Measurements from ENCODE around the gene NUDT1. TPM values are rescaled to one million over a fixed set of nuclear protein-coding genes. Genes with fewer than 3 reads are reported as not detected.

The NUDT1 gene
- total RNA-seq, 1 donor from 2014 or later: 21.0 TPM

DNA sequence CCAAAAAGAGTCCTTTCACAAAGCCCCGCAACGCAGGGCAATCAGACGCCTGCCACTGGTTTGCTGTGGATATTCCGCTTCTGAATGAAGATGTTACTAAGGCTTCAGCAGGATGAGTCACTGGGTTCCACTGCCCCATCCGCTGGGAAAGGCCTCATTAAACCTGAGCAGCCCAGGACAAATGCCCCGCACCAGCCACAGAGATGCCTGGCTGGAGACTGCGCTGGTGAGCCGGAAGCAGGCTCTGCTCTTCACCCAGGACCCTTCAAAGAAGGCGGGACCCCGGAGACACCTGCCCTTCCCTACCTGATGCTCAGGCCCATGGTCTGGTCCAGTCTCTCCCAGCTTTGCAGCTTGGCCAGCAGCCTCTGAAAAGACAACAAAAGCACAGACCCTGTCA lies 29.1 kb upstream of the NUDT1 start:
- H3K36me3 ChIP-seq (ENCODE audit: control insufficient read depth, insufficient read depth, low read length): peaks cover 7% of the 10 kb centered on the region

DNA sequence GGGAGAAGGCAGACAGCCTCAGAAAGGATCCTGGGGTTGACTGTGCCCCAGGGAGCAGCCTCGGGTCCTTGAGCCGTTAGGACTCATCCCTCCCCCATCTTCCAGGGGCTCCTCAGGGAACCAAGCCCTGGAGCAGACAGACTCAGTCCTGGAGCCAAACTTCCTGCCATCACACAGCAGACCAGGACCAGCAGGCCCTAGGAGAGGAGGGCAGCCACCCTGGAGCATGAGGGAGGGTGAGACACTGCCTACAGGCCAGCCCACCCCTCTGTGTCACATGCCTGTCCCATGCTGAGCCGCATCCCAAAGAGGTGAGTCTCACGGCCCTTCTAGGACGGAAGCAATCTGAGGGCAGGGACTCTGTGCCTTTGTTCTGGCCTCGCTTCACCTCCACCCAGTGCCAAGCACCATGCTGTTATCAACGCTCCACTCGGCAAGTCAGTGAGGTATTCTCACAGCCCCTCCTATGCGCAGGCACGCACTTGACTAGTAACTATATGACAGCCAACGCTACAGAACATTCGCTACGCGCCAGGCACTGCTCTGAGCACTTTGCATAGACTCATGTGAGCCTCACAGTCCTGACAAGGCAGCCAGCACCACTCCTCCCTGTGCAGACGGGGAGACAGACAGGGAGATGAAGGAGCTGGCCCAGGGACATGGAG lies 28.3 kb upstream of the NUDT1 start:
- TF ChIP-seq, protein P1, sequence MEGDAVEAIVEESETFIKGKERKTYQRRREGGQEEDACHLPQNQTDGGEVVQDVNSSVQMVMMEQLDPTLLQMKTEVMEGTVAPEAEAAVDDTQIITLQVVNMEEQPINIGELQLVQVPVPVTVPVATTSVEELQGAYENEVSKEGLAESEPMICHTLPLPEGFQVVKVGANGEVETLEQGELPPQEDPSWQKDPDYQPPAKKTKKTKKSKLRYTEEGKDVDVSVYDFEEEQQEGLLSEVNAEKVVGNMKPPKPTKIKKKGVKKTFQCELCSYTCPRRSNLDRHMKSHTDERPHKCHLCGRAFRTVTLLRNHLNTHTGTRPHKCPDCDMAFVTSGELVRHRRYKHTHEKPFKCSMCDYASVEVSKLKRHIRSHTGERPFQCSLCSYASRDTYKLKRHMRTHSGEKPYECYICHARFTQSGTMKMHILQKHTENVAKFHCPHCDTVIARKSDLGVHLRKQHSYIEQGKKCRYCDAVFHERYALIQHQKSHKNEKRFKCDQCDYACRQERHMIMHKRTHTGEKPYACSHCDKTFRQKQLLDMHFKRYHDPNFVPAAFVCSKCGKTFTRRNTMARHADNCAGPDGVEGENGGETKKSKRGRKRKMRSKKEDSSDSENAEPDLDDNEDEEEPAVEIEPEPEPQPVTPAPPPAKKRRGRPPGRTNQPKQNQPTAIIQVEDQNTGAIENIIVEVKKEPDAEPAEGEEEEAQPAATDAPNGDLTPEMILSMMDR (IDR thresholded peaks at IDR 0.05; ENCODE audit: insufficient read depth, low read length, poor library complexity, severe bottlenecking): no peak
- H3K27me3 ChIP-seq (ENCODE audit: control insufficient read depth, insufficient read depth, low read length): no peaks in the 10 kb centered on the region
- no peak for DNase-seq (ENCODE audit: low read depth)
- peaks cover 7% of the 10 kb centered on the region for H3K36me3 ChIP-seq (ENCODE audit: control insufficient read depth, insufficient read depth, low read length)
- no peak overlapping the region for H3K4me3 ChIP-seq (ENCODE audit: low read depth, low read length)

More for the DNA sequence above, 29.1 kb upstream of the NUDT1 start:
- TF ChIP-seq, protein P1 (IDR thresholded peaks at IDR 0.05; ENCODE audit: insufficient read depth, low read length, poor library complexity, severe bottlenecking): no peak
- no peaks in the 10 kb centered on the region for H3K27me3 ChIP-seq (ENCODE audit: control insufficient read depth, insufficient read depth, low read length)
- no peak overlapping the region for H3K4me3 ChIP-seq (ENCODE audit: low read depth, low read length)
- no peak for DNase-seq (ENCODE audit: low read depth)

- Histone ChIP-seq H3K4me3 (ENCODE audit: low read depth, low read length) (no peak overlapping the region), H3K27me3 (ENCODE audit: control insufficient read depth, insufficient read depth, low read length) (no peaks in the 10 kb centered on the region), H3K36me3 (ENCODE audit: control insufficient read depth, insufficient read depth, low read length) (peaks cover 7% of the 10 kb centered on the region)
- DNase-seq (ENCODE audit: low read depth): no peak
- TF ChIP-seq, protein P1 (IDR thresholded peaks at IDR 0.05; ENCODE audit: insufficient read depth, low read length, poor library complexity, severe bottlenecking): no peak
Measured at GRCh38 chr7:2214636-2215035, 27.4 kb upstream of the NUDT1 start.

DNA sequence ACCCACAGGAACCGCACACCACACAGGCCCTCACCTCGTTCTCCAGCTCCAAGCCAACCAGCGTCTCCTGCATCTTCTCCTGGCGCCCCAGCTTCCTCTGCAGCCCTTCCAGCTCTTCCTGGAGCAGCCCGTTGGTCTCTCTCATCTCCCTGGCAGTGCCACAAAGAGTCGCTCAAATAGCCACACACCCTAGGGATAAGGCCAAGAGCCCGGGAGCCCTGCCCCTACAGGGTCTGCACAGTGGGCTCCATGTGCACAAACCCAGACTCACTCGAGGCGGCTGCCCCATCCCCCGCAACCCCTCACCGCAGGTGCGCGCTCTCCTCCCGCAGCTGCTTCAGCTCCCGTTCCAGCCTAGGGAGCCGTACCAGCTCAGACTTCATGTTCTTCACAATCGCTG lies 26.2 kb upstream of the NUDT1 start:
- DNase-seq (ENCODE audit: low read depth): no peak
- Histone ChIP-seq H3K4me3 (ENCODE audit: low read depth, low read length) (no peak overlapping the region), H3K36me3 (ENCODE audit: control insufficient read depth, insufficient read depth, low read length) (peaks cover 7% of the 10 kb centered on the region)

GRCh38 chr7:2217206-2217605 lies 24.8 kb upstream of the NUDT1 start:
- peaks cover 5% of the 10 kb centered on the region for H3K36me3 ChIP-seq (ENCODE audit: control insufficient read depth, insufficient read depth, low read length)
- no peaks in the 10 kb centered on the region for H3K27me3 ChIP-seq (ENCODE audit: control insufficient read depth, insufficient read depth, low read length)
- TF ChIP-seq, protein P1 (IDR thresholded peaks at IDR 0.05; ENCODE audit: insufficient read depth, low read length, poor library complexity, severe bottlenecking): no peak
- no peak for DNase-seq (ENCODE audit: low read depth)
- no peak overlapping the region for H3K4me3 ChIP-seq (ENCODE audit: low read depth, low read length)

More for the DNA sequence above, 26.2 kb upstream of the NUDT1 start:
- H3K27me3 ChIP-seq (ENCODE audit: control insufficient read depth, insufficient read depth, low read length): no peaks in the 10 kb centered on the region
- TF ChIP-seq, protein P1 (IDR thresholded peaks at IDR 0.05; ENCODE audit: insufficient read depth, low read length, poor library complexity, severe bottlenecking): no peak
